ENCODE measurements around the gene CLDN1.

The CLDN1 gene, protein sequence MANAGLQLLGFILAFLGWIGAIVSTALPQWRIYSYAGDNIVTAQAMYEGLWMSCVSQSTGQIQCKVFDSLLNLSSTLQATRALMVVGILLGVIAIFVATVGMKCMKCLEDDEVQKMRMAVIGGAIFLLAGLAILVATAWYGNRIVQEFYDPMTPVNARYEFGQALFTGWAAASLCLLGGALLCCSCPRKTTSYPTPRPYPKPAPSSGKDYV

GRCh38 chr3:190321789-190322603, at the start of gene CLDN1:
CLDN1 (minus strand) TSS chr3:190322446; CDS start chr3:190322206, 240 bp downstream.
- peak within 1 kb of the TSS; percentile 20; the same call in 1 of the 2 replicates for H3K9ac ChIP-seq (ENCODE audit: low read depth, low read length)
- H3K27me3 ChIP-seq (ENCODE audit: control insufficient read depth, insufficient read depth, low read length), result peaks cover 24% of the 10 kb centered on the region
- peaks cover 28% of the 10 kb centered on the region for H3K4me1 ChIP-seq (ENCODE audit: control insufficient read depth, insufficient read depth, low read length)
- H3K36me3 ChIP-seq (ENCODE audit: control insufficient read depth, insufficient read depth, low read length), result no peaks in the 10 kb centered on the region
- H3K27ac ChIP-seq (ENCODE audit: low read depth, low read length), result no peak within 1 kb of the TSS
- H3K9me3 ChIP-seq (ENCODE audit: control insufficient read depth, insufficient read depth, low read length), result no peaks in the 10 kb centered on the region
- peak within 1 kb of the TSS; percentile 75 for H3K4me3 ChIP-seq (ENCODE audit: low read depth, low read length)

GRCh38 chr3:190371152-190371551, 48.9 kb upstream of the CLDN1 start:
- Histone ChIP-seq H3K4me3 (ENCODE audit: low read depth, low read length) (no peak overlapping the region), H3K27ac (ENCODE audit: low read depth, low read length) (no peak overlapping the region), H3K36me3 (ENCODE audit: control insufficient read depth, insufficient read depth, low read length) (no peaks in the 10 kb centered on the region), H3K9me3 (ENCODE audit: control insufficient read depth, insufficient read depth, low read length) (no peaks in the 10 kb centered on the region), H3K4me1 (ENCODE audit: control insufficient read depth, insufficient read depth, low read length) (peaks cover 11% of the 10 kb centered on the region; the same call in 1 of the 2 replicates), H3K27me3 (ENCODE audit: control insufficient read depth, insufficient read depth, low read length) (no peaks in the 10 kb centered on the region), H3K9ac (ENCODE audit: low read depth, low read length) (no peak overlapping the region)

GRCh38 chr3:190370369-190370768, 48.1 kb upstream of the CLDN1 start:
- no peaks in the 10 kb centered on the region for H3K27me3 ChIP-seq (ENCODE audit: control insufficient read depth, insufficient read depth, low read length)
- H3K9me3 ChIP-seq (ENCODE audit: control insufficient read depth, insufficient read depth, low read length), result no peaks in the 10 kb centered on the region
- no peak overlapping the region for H3K9ac ChIP-seq (ENCODE audit: low read depth, low read length)
- H3K36me3 ChIP-seq (ENCODE audit: control insufficient read depth, insufficient read depth, low read length), result no peaks in the 10 kb centered on the region
- no peak overlapping the region for H3K27ac ChIP-seq (ENCODE audit: low read depth, low read length)
- H3K4me1 ChIP-seq (ENCODE audit: control insufficient read depth, insufficient read depth, low read length), result peaks cover 9% of the 10 kb centered on the region; the same call in 1 of the 2 replicates
- no peak overlapping the region for H3K4me3 ChIP-seq (ENCODE audit: low read depth, low read length)

DNA sequence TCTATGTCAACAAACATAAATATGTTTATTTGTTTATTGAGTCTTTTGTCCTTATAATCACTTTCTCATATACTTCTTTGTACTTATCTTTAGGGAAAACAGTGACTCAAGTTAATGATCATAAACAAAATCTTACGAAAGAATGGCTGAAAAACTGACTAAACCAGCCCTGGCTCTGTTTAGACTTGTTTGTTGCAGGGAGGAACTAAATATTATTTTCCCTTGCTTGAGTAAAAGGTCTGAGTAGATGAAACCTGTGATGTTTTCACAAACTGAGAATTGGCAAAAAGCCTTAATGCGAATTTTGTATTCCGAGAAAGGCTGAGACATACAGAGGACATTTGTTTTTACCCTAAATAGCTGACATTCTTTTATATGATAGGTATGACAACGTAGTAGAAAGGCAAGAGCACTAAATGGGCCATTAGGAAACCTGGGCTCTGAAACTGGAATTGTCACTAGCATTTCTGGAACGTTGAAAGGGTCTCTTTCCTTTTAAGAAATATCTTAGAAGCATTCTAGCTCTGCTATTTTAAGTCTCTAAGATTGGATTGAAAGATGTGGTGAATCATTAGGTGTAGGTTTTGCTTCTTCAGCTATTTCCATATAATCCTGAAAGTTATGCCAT, 47.5 kb upstream of the CLDN1 start:
- Histone ChIP-seq H3K4me3 (ENCODE audit: low read depth, low read length) (no peak overlapping the region), H3K9ac (ENCODE audit: low read depth, low read length) (no peak overlapping the region), H3K27me3 (ENCODE audit: control insufficient read depth, insufficient read depth, low read length) (no peaks in the 10 kb centered on the region), H3K9me3 (ENCODE audit: control insufficient read depth, insufficient read depth, low read length) (no peaks in the 10 kb centered on the region), H3K27ac (ENCODE audit: low read depth, low read length) (no peak overlapping the region), H3K36me3 (ENCODE audit: control insufficient read depth, insufficient read depth, low read length) (no peaks in the 10 kb centered on the region), H3K4me1 (ENCODE audit: control insufficient read depth, insufficient read depth, low read length) (peaks cover 7% of the 10 kb centered on the region; the same call in 1 of the 2 replicates)

DNA sequence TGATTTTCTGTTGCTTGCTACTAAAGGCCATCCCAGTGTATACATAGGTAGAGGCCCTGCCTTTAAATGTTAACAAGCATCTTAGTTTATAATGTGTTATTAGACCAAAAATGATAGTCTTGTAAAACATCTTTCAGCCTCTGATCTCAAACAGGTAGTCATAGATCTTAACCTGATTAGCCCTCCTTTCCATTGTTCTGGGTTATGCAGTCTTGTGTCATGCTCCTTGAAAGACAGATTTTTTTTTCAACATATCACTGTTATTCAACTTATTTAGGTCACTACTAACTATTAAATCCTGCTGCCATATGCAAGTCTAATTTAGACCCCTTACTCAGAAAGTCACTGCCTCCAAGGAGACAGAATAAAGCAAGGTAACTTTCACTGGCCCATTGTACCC, 46.6 kb upstream of the CLDN1 start:
- H3K9me3 ChIP-seq (ENCODE audit: control insufficient read depth, insufficient read depth, low read length), result no peaks in the 10 kb centered on the region
- H3K27ac ChIP-seq (ENCODE audit: low read depth, low read length), result no peak overlapping the region
- H3K27me3 ChIP-seq (ENCODE audit: control insufficient read depth, insufficient read depth, low read length), result no peaks in the 10 kb centered on the region
- H3K36me3 ChIP-seq (ENCODE audit: control insufficient read depth, insufficient read depth, low read length), result no peaks in the 10 kb centered on the region
- H3K9ac ChIP-seq (ENCODE audit: low read depth, low read length), result no peak overlapping the region
- peaks cover 7% of the 10 kb centered on the region; the same call in 1 of the 2 replicates for H3K4me1 ChIP-seq (ENCODE audit: control insufficient read depth, insufficient read depth, low read length)
- H3K4me3 ChIP-seq (ENCODE audit: low read depth, low read length), result no peak overlapping the region

- H3K9ac ChIP-seq (ENCODE audit: low read depth, low read length), result no peak overlapping the region
- no peaks in the 10 kb centered on the region for H3K27me3 ChIP-seq (ENCODE audit: control insufficient read depth, insufficient read depth, low read length)
- no peak overlapping the region for H3K27ac ChIP-seq (ENCODE audit: low read depth, low read length)
- no peak overlapping the region for H3K4me3 ChIP-seq (ENCODE audit: low read depth, low read length)
- H3K4me1 ChIP-seq (ENCODE audit: control insufficient read depth, insufficient read depth, low read length), result peaks cover 24% of the 10 kb centered on the region
- H3K36me3 ChIP-seq (ENCODE audit: control insufficient read depth, insufficient read depth, low read length), result no peaks in the 10 kb centered on the region
- H3K9me3 ChIP-seq (ENCODE audit: control insufficient read depth, insufficient read depth, low read length), result no peaks in the 10 kb centered on the region
Measured at GRCh38 chr3:190366133-190366532, 43.9 kb upstream of the CLDN1 start.

GRCh38 chr3:190362258-190362657, 40.0 kb upstream of the CLDN1 start:
- H3K27ac ChIP-seq (ENCODE audit: low read depth, low read length), result peak overlapping the region; percentile 48
- peak overlapping the region; percentile 7; the same call in 1 of the 2 replicates for H3K4me3 ChIP-seq (ENCODE audit: low read depth, low read length)
- peaks cover 24% of the 10 kb centered on the region for H3K4me1 ChIP-seq (ENCODE audit: control insufficient read depth, insufficient read depth, low read length)
- no peaks in the 10 kb centered on the region for H3K36me3 ChIP-seq (ENCODE audit: control insufficient read depth, insufficient read depth, low read length)
- H3K9me3 ChIP-seq (ENCODE audit: control insufficient read depth, insufficient read depth, low read length), result no peaks in the 10 kb centered on the region
- no peak overlapping the region for H3K9ac ChIP-seq (ENCODE audit: low read depth, low read length)
- no peaks in the 10 kb centered on the region for H3K27me3 ChIP-seq (ENCODE audit: control insufficient read depth, insufficient read depth, low read length)

- Histone ChIP-seq H3K36me3 (ENCODE audit: control insufficient read depth, insufficient read depth, low read length) (no peaks in the 10 kb centered on the region), H3K4me1 (ENCODE audit: control insufficient read depth, insufficient read depth, low read length) (peaks cover 24% of the 10 kb centered on the region), H3K27me3 (ENCODE audit: control insufficient read depth, insufficient read depth, low read length) (no peaks in the 10 kb centered on the region), H3K9ac (ENCODE audit: low read depth, low read length) (no peak overlapping the region), H3K4me3 (ENCODE audit: low read depth, low read length) (no peak overlapping the region), H3K27ac (ENCODE audit: low read depth, low read length) (peak overlapping the region; percentile 48), H3K9me3 (ENCODE audit: control insufficient read depth, insufficient read depth, low read length) (no peaks in the 10 kb centered on the region)
Measured at GRCh38 chr3:190361791-190362190, 39.5 kb upstream of the CLDN1 start.

- Histone ChIP-seq H3K9me3 (ENCODE audit: control insufficient read depth, insufficient read depth, low read length) (no peaks in the 10 kb centered on the region), H3K4me1 (ENCODE audit: control insufficient read depth, insufficient read depth, low read length) (peaks cover 17% of the 10 kb centered on the region), H3K9ac (ENCODE audit: low read depth, low read length) (no peak overlapping the region), H3K4me3 (ENCODE audit: low read depth, low read length) (no peak overlapping the region), H3K27ac (ENCODE audit: low read depth, low read length) (no peak overlapping the region), H3K27me3 (ENCODE audit: control insufficient read depth, insufficient read depth, low read length) (no peaks in the 10 kb centered on the region), H3K36me3 (ENCODE audit: control insufficient read depth, insufficient read depth, low read length) (no peaks in the 10 kb centered on the region)
Measured at GRCh38 chr3:190360228-190360627, 38.0 kb upstream of the CLDN1 start.

GRCh38 chr3:190359813-190360212, 37.6 kb upstream of the CLDN1 start:
- no peak overlapping the region for H3K27ac ChIP-seq (ENCODE audit: low read depth, low read length)
- H3K4me3 ChIP-seq (ENCODE audit: low read depth, low read length), result no peak overlapping the region
- H3K9ac ChIP-seq (ENCODE audit: low read depth, low read length), result no peak overlapping the region

DNA sequence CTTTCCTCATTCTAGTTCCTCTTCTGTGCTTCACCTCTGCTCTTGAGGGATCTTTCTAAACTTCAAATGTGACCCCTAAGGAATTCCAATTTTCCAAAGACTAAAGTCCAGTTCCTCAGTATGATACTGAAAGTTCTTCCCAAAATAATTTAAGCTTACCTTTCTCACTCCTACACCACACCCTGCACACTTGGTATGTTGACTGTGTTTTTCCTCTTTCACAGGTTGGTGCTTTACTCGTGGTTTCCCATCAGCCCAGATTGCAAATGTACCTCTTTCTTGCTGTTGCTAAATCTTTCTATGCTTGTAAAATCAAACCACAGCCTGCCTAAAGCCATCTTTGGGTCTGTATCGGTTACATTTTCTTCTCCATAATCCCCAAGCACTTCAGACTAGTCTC, 35.2 kb upstream of the CLDN1 start:
- Histone ChIP-seq H3K9me3 (ENCODE audit: control insufficient read depth, insufficient read depth, low read length) (no peaks in the 10 kb centered on the region), H3K27ac (ENCODE audit: low read depth, low read length) (no peak overlapping the region)

More at GRCh38 chr3:190359813-190360212, 37.6 kb upstream of the CLDN1 start:
- H3K36me3 ChIP-seq (ENCODE audit: control insufficient read depth, insufficient read depth, low read length), result no peaks in the 10 kb centered on the region
- H3K27me3 ChIP-seq (ENCODE audit: control insufficient read depth, insufficient read depth, low read length), result no peaks in the 10 kb centered on the region
- H3K9me3 ChIP-seq (ENCODE audit: control insufficient read depth, insufficient read depth, low read length), result no peaks in the 10 kb centered on the region
- H3K4me1 ChIP-seq (ENCODE audit: control insufficient read depth, insufficient read depth, low read length), result peaks cover 17% of the 10 kb centered on the region

More for the DNA sequence above, 35.2 kb upstream of the CLDN1 start:
- Histone ChIP-seq H3K27me3 (ENCODE audit: control insufficient read depth, insufficient read depth, low read length) (no peaks in the 10 kb centered on the region), H3K36me3 (ENCODE audit: control insufficient read depth, insufficient read depth, low read length) (no peaks in the 10 kb centered on the region), H3K9ac (ENCODE audit: low read depth, low read length) (no peak overlapping the region), H3K4me3 (ENCODE audit: low read depth, low read length) (no peak overlapping the region), H3K4me1 (ENCODE audit: control insufficient read depth, insufficient read depth, low read length) (peaks cover 9% of the 10 kb centered on the region)

All from HUES48 (cell line).